ENCODE measurements around the gene C5orf22. TPM values are rescaled to one million over a fixed set of nuclear protein-coding genes. Genes with fewer than 3 reads are reported as not detected.

C5orf22 gene
- total and polyA plus RNA-seq, 2 of the 13 experiments (the other 11 are each of a cell fraction or from before 2014, with no cell fraction given), result 14.0 to 21.5 TPM

- TF ChIP-seq, protein P1, sequence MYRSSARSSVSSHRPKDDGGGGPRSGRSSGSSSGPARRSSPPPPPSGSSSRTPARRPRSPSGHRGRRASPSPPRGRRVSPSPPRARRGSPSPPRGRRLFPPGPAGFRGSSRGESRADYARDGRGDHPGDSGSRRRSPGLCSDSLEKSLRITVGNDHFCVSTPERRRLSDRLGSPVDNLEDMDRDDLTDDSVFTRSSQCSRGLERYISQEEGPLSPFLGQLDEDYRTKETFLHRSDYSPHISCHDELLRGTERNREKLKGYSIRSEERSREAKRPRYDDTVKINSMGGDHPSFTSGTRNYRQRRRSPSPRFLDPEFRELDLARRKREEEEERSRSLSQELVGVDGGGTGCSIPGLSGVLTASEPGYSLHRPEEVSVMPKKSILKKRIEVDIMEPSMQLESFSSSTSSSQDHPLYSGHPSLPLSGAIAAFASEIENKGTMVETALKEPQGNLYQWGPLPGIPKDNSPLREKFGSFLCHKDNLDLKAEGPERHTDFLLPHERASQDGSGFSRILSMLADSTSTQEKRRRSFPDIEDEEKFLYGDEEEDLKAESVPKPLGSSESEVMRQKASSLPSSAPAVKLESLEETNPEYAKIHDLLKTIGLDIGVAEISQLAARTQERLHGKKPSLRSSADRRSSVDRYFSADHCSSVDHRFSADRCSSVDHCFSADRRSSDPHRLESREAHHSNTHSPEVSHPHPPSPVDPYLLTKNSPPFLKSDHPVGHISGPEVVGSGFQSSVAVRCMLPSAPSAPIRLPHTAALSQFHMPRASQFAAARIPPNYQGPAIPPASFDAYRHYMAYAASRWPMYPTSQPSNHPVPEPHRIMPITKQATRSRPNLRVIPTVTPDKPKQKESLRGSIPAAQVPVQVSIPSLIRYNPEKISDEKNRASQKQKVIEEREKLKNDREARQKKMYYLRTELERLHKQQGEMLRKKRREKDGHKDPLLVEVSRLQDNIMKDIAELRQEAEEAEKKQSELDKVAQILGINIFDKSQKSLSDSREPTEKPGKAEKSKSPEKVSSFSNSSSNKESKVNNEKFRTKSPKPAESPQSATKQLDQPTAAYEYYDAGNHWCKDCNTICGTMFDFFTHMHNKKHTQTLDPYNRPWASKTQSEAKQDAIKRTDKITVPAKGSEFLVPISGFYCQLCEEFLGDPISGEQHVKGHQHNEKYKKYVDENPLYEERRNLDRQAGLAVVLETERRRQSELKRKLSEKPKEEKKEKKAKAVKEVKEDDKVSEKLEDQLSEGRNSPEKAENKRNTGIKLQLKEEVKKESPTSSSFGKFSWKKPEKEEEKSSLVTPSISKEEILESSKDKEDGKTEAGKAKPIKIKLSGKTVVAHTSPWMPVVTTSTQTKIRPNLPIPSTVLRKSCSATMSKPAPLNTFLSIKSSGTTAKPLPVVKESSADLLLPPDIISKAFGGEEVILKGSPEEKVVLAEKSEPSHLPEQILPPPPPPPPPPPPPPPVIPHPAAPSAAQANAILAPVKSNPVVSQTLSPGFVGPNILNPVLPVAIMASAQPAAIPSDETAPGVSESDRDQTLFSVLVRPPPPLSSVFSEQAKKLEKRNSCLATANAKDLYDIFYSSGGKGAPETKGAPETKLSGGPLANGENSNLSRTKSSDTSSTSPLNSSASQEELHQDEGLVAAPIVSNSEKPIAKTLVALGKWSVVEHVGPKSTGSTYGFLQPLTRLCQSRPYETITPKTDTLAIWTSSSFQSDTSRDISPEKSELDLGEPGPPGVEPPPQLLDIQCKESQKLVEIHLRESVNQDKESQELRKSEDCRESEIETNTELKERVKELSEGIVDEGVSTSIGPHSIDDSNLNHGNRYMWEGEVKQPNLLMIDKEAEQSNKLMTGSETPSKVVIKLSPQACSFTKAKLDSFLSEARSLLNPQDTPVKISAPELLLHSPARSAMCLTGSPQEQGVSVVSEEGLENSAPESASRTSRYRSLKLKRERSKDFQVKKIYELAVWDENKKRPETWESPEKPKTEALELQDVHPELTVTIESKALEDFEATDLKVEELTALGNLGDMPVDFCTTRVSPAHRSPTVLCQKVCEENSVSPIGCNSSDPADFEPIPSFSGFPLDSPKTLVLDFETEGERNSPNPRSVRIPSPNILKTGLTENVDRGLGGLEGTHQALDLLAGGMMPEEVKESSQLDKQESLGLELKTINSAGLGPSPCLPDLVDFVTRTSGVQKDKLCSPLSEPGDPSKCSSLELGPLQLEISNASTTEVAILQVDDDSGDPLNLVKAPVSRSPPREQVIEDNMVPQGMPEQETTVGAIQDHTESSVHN (CRISPR knock-in tag; IDR thresholded peaks at IDR 0.05), result 0 out of 2 replicates have a peak, but pooled peaks have one; percentile 46
- no peak for TF ChIP-seq ZNF800 (CRISPR knock-in tag; IDR thresholded peaks at IDR 0.05)
- no peak for TF ChIP-seq NAIF1 (CRISPR knock-in tag; IDR thresholded peaks at IDR 0.05; ENCODE audit: borderline replicate concordance)
- TF ChIP-seq CREBL2 (CRISPR knock-in tag; IDR thresholded peaks at IDR 0.05; ENCODE audit: borderline replicate concordance), result no peak
- 0 out of 2 replicates have a peak, but pooled peaks have one; percentile 10 for TF ChIP-seq ARNT2 (CRISPR knock-in tag; IDR thresholded peaks at IDR 0.05; ENCODE audit: low read depth)
- no peak for TF ChIP-seq MAF1 (CRISPR knock-in tag; IDR thresholded peaks at IDR 0.05; ENCODE audit: borderline replicate concordance)
- no peak for TF ChIP-seq ZNF737 (CRISPR knock-in tag; IDR thresholded peaks at IDR 0.05; ENCODE audit: borderline replicate concordance)
- no peak for TF ChIP-seq ZNF367 (CRISPR knock-in tag; IDR thresholded peaks at IDR 0.05; ENCODE audit: borderline replicate concordance)
- TF ChIP-seq, protein P2, sequence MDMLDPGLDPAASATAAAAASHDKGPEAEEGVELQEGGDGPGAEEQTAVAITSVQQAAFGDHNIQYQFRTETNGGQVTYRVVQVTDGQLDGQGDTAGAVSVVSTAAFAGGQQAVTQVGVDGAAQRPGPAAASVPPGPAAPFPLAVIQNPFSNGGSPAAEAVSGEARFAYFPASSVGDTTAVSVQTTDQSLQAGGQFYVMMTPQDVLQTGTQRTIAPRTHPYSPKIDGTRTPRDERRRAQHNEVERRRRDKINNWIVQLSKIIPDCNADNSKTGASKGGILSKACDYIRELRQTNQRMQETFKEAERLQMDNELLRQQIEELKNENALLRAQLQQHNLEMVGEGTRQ (IDR thresholded peaks at IDR 0.05; ENCODE audit: low read depth, low read length), result no peak
- TF ChIP-seq, protein P2 (CRISPR knock-in tag; IDR thresholded peaks at IDR 0.05; ENCODE audit: borderline replicate concordance), result no peak
- TF ChIP-seq, protein P3, sequence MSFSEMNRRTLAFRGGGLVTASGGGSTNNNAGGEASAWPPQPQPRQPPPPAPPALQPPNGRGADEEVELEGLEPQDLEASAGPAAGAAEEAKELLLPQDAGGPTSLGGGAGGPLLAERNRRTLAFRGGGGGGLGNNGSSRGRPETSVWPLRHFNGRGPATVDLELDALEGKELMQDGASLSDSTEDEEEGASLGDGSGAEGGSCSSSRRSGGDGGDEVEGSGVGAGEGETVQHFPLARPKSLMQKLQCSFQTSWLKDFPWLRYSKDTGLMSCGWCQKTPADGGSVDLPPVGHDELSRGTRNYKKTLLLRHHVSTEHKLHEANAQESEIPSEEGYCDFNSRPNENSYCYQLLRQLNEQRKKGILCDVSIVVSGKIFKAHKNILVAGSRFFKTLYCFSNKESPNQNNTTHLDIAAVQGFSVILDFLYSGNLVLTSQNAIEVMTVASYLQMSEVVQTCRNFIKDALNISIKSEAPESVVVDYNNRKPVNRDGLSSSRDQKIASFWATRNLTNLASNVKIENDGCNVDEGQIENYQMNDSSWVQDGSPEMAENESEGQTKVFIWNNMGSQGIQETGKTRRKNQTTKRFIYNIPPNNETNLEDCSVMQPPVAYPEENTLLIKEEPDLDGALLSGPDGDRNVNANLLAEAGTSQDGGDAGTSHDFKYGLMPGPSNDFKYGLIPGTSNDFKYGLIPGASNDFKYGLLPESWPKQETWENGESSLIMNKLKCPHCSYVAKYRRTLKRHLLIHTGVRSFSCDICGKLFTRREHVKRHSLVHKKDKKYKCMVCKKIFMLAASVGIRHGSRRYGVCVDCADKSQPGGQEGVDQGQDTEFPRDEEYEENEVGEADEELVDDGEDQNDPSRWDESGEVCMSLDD (CRISPR knock-in tag; IDR thresholded peaks at IDR 0.05; ENCODE audit: borderline replicate concordance), result no peak
Observed at GRCh38 chr5:31531888-31532547, at the start of gene C5orf22, which contains the start of gene DROSHA (continued).
